ENCODE data around the gene SETD1A.

DNA sequence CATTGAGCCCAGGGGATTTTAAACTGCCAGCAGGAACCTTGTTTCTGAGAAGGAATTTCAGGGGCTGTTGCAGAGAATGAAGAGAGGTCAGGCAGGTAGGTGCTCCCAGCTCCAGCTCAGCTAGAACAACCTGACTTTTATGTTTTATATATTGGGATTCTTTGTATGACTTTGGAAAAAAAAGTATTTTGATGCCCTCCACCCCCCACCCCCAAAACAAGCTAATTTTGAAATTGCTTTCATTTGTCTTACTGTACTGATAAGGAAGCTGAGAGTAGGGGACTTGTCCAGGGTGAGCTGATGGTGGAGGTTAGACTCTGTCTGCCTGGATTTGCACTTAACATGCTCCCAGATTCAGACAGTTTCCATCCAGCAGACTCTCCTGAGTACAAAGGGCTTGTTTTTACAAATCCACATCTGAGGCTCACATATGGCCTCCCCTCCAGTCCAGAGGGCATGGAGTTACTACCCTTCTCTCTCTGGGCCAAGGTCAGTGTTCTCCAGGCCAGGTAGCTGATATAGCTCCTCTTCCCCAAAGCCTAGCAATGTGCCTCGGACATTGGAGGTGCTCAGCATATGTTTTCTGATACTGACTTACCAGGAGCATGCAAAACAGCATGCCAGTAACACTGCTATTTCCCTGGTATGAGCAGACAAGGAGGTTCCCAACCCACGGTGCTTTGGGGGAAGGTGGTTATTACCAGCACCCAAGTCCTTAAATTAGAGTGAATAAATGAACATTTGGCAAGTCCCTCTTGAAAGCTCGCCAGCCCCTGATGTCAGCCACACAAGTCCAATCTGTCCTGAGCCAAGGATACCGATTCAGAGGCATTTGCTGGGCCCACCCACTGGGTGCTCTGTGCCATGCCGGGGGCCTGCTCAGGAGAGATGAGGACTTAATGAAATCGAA lies 41.6 kb downstream of the SETD1A start:
- no peak for TF ChIP-seq EZH2phosphoT487 (IDR thresholded peaks at IDR 0.05; ENCODE audit: insufficient read depth, low read depth)
- no peak for TF ChIP-seq EZH2 (IDR thresholded peaks at IDR 0.05; ENCODE audit: insufficient read depth, poor library complexity, severe bottlenecking)
